Stimulated activated naive CD8-positive, alpha-beta T cell treated with anti-CD3 and anti-CD28 coated beads, Interleukin-15, Interleukin-2, amounts not matched to agents 100 U/mL and 50 U/mL, for 24 hours (primary cell): ENCODE results near the gene IL24.
"Not testable (repeated sequence)": the region's sequence is repeated elsewhere in the genome, so short reads cannot be mapped to it uniquely, and the experiment has no call there.

Experiments
- ATAC-seq: fragments of 150-1000 bp; cut with Tn5 transposase; one replicate; pipeline ENCODE4 v1.10.0; 2021
- DNase-seq: peaks from one replicate; pipeline ENCODE4 v3.0.0; 2021

Gene IL24

DNA sequence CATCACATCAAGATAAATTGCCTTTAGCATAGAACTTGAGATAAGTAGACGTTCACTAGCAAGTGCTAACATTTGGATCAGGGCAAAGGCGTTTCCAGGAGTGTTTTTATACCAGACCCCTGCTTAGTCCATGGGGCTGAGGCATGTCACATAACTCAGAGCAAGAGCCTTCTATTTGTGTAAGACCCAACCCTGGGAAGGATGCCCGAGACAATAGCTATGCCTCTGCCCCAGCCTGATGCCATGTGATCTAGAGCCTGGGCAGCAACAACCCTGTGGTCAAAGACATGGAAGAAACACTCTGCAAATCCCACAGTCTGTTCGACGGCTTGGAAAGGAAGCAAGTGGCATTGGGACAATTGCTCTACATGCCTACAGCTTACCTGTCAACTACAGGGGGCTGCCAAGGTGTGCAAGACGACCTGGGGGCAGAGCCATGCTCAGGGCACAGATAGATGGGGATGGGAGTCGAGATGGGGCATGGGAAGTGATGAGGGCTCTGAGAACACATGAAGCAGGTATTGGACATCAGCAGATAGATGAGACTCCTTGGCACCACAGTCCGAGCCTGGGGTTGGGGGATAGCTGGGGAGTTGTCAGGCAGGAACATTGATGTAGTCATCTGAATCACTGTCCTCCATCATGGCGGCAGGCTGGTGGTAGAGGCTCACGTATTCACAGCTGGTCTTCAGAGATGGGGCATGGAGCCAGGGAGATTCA is 7.3 kb downstream of the IL24 start:
- no peak for DNase-seq
- ATAC-seq: no peak

DNA sequence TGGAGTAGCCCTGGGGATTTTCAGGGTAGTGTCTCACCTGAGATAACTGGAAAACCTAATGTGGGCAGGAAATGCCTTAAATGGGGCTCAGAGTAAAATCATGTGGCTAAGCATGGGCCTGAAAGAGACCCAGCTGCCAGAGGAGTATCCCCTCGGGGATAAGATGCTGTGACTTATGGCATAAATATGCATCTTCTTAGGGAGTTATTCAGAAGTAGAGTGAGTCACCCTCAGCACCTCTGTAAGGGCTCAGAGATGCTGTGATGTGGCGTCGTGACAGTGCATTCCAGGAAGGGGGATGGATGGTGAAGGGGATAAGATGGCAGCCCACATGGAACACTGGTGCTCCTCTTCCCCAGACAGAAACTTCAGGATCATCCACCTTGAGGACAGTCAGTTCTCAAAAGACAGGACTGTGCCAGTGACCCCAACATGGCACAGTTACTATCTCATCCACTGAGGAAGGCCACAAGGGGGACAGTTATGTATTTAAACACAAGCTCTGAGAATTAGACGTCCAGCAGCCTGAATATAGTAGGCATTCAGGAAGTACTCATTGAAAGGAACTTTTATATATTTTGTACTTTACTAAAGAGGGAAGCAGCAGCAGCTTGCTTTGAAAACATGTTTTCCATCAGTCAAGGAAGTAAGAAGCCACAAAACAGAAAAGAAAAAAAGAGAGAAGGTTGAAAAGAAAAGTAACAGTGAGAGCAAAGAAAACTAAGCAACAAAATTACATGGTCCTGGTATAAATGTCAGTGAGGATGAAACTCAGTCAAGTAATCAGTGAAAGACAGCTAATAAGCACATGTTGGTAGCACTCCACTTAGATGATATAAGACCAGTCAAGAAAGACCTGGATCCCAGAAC is 8.3 kb downstream of the IL24 start:
- ATAC-seq (peak; percentile 94), DNase-seq (peak; percentile 56)

DNA sequence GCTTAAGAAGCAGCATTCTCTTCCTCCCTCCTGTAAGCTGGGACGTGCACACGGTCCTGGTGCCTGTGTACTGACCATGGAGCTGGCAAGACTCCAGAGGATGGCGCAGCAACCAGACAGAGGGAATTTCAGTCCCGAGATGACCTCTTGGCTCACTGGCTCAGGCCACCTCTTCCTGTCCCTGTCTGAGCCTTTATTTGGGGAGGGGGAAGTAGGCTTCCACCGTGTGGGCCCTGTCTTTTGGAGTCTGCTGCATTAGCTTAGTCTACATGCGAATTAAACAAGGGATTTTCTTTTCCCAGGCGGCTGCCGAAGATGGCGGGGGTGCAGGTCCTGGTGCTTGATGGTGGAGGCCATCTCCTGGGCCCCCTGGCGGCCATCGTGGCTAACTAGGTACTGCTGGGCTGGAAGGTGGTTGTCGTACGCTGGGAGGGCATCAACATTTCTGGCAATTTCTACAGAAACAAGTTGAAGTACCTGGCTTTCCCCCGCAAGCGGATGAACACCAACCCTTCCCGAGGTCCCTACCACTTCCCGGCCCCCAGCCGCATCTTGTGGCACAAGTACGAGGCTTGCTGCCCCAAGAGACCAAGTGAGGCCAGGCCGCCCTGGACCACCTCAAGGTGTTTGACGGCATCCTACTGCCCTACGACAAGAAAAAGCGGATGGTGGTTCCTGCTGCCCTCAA is 10.2 kb downstream of the IL24 start:
- DNase-seq (no peak), ATAC-seq (no peak)

- no peak for ATAC-seq
Observed at GRCh38 chr1:206908038-206908437, 10.8 kb downstream of the IL24 start.

DNA sequence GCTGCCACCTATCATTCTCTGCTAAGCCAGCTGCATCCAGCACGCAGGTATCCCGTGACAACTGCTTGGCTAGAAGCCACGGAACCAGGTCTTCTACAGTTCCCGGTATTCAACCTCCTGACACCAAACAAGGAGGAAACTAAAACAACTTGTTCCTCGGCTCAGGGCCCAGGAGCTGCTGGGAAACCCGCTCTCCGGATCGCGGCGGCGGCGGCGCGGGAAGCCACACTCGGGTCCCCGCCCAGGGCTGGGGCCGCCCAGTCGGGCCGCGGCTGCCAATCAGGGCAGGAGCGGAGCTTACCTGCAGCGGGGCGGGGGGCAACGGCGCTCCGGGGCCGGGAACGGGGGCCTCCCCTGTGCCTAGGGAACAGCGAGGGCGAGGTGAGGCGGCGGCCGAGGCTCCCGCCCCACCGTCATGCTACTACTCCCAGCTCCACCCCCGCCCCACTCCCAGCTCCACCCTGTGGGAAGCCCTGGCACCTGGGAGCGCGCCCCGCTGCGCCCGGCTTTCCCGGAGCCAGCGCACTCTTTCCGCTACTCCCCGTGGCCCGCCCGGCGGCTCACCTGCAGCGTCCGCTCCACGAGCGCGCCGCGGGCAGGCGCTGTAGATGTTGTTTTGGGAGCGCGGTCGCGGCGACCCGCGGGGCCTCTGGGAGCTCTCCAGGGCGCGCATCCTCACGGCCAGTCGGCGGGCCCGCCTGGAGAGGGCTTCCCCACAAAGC is 12.1 kb downstream of the IL24 start:
- ATAC-seq: peak; percentile 17
- DNase-seq: peak; percentile 62

More at GRCh38 chr1:206908038-206908437, 10.8 kb downstream of the IL24 start:
- DNase-seq: no peak

- ATAC-seq (no peak), DNase-seq (no peak)
Observed at GRCh38 chr1:206909883-206910318, 12.7 kb downstream of the IL24 start.

DNA sequence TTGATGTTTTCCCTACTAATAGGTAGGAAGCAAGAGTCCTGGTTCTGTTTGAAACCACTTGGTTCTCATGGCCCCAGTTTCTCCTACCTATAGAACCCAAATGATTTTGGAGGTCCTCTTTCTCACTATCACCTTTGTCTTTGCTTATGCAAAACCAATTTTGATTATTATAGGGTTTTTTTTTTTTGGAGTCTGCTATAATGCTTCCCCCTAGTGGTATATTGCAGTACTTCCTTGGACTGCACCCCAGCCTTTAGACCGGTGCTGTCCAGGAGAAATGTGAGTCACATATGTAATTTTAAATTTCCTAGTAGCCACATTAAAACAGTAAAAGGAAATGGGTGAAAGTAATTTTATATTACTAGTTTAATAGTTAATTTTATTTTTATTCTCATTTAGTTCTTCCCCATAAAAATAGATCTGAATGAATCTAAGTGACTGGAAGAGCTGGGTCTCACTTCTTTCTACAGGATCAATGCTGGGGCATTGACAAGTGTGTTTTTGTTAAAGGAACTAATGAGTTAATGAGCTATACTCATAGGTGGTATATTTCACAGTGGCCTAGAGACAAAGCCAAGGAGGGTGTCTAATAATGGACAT is 13.9 kb downstream of the IL24 start:
- ATAC-seq (peak; percentile 39), DNase-seq (no peak)

GRCh38 chr1:206912445-206913095 is 15.3 kb downstream of the IL24 start:
- DNase-seq: peak; percentile 68
- ATAC-seq: peak; percentile 31

DNA sequence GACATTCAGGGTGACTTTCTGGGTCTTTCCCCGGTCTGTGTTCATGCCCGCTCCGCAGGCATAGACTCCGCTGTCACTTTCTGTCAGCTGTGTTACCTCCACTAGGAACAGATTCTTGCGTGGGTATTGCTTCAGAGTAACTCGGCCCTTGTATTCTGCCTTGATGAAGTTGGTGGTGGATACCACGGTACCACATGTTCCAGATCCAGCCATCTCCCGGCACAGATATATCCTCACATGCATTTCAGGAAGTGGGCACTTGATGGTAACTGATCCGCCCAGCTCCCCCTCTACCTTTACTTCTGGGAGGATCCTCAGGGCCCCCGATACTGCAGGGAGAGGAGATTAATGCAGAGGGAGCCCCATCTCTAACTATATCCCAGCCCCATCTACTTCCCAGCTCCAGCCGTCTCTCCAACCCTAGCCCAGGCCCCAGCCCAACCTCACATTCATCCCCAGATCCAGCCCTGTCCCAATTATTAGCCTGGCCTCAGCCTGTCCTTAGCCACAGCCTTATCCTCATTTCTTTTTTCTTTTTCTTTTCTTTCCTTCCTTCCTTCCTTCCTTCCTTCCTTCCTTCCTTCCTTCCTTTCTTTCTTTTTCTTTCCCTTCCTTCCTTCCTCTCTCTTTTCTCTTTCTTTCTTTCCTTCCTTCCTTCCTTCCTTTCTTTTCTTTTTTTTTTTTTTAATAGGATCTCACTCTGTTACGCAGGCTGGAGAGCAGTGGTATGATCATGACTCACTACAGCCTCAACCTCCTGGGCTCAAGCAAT is 16.7 kb downstream of the IL24 start:
- ATAC-seq (no peak), DNase-seq (no peak)

- no peak for ATAC-seq
- DNase-seq: no peak
Observed at GRCh38 chr1:206915030-206915735, 17.9 kb downstream of the IL24 start.

GRCh38 chr1:206916000-206916709 is 18.9 kb downstream of the IL24 start:
- ATAC-seq: peak; percentile 67
- no peak for DNase-seq

DNA sequence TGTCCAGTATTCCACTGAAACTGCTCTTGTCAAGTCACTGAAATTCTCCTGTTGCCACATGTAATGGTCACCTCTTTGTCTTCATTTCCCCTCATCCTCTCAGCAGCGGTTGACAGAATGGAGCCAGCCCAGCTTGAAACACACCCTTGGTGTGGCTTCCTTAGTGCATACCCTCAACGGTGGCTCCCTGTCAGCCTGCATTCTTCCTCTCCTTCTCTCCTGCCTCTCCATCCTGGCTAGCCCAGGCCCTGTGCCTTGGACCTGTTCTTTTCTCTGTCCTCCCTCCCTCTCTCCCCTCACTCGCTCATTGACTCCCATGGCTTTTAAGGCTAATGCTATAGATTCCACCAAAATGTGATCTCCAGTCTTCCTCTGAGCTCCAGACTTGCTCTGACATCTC is 20.8 kb downstream of the IL24 start:
- no peak for ATAC-seq
- no peak for DNase-seq

DNA sequence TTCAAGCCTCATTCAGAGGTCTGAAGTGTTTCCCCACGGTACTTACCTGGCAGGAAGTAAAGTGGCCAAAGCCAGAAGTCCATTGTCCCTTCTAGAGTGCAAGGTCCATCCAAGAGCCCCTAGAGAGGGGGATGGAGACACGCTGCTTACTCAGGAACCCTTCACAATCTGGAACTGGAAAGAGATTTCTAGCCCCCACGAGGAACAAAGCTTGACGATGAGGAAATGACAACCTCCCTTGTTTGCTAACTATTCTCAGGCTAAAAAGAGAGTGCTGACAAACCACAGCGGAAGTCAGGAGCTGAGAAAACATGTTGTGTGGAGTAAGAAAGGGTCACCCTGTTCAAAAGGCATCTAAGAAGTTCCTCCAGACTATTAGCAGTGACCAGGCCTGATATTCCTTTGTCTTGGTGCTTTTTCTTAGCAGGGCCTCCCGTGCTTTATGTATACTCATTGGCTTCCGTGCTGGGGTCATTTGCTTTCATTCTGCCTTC is 24.6 kb downstream of the IL24 start, which contains the start of gene FCMR:
Gene FCMR (minus strand): TSS at position 170 of the 494 bp plus-strand sequence. CDS start 87 bp downstream, at position 83.
- DNase-seq (no peak), ATAC-seq (no peak)

DNA sequence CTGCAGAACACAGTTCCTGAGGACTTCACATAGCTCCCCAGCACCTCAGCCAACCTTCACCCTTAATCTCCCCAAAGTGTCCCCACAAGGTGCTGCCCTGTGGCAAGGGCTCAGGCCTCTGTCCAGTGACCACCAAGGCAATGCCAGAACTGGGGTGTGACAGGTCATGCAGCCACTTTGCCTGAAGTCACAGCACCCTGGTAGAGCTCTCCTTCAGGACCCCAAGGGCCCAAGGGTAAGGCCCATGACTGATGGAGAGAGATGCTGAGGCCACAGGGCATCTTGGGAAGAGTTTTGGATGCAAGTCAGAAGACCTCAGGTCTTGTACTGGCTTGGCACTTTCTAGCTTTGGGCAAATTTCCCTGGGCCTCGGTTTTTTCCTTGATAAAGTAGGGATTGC is 25.3 kb downstream of the IL24 start:
- DNase-seq (no peak), ATAC-seq (no peak)

DNA sequence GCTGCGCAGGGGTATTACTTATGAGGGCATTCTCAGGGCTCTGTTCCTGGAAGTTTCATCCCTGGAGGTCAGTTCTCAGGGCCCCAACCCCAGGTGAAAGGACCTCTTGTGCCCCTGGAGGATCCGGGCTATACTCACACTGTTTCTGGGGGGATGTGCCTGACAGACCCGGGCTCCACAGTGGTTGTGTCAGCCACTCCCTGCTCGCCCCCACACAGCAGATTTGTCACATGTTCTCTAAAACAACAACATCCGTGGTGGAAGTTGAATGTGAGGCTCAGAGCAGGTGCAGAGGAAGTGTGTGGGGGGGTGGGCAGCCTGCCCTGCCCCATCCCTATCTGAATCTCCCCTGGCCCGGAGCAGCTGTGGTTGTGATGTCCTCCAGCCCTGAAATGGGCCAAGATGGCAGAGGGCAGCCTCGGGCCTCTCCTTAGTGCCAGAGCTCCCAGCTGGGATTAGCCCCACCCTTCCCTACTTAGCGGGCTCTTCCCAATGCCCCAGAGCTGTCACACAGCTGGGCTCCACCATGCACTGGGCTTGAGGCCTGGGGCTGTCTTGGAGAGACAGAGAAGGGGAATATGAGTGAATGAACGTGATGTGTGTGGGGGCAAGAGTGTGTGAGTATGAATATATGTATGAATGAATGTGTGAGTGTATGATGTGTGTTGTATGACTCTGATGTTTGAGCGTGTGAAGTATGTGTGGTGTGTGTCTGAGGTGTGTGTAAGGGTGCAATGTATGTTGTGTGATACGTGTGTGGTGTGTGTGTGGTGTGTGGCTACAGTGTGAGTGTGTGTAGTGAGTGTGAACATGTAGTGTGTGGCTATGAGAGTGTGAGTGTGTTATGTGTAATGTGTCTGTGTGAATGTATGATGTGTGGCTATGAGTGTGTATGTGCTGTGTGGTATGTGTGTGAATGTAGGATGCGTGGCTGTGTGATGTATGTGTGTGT is 26.0 kb downstream of the IL24 start:
- DNase-seq (peak; percentile 75), ATAC-seq (peak; percentile 53)

- DNase-seq: not testable (repeated sequence)
Observed at GRCh38 chr1:206923961-206924557, 26.8 kb downstream of the IL24 start.

GRCh38 chr1:206924592-206925105 is 27.4 kb downstream of the IL24 start:
- DNase-seq (peak; percentile 59), ATAC-seq (peak; percentile 8)

More at GRCh38 chr1:206923961-206924557, 26.8 kb downstream of the IL24 start:
- ATAC-seq: not testable (repeated sequence)
